ENCODE results near the gene ZFYVE19. TPM values are rescaled to one million over a fixed set of nuclear protein-coding genes. Genes with fewer than 3 reads are reported as not detected.
A peak's percentile ranks its signal among the peaks of the same experiment; 100 is the strongest.

The ZFYVE19 gene
- total and polyA plus RNA-seq, 2 of the 13 experiments (the other 11 are each of a cell fraction or from before 2014, with no cell fraction given): 23.3 to 44.0 TPM

- TF ChIP-seq SMARCE1 (IDR thresholded peaks at IDR 0.05; ENCODE audit: borderline replicate concordance) (no peak), ZNF652 (CRISPR knock-in tag; IDR thresholded peaks at IDR 0.05; ENCODE audit: borderline replicate concordance, low read depth) (no peak), TBP (CRISPR knock-in tag; IDR thresholded peaks at IDR 0.05) (no peak)
These were observed 50.9 kb downstream of the ZFYVE19 start (continued) for GRCh38 chr15:40857601-40858341.

- no peaks in the 10 kb centered on the region for H4K20me1 ChIP-seq (ENCODE audit: insufficient read depth, low read length)
- TF ChIP-seq NAIF1 (CRISPR knock-in tag; IDR thresholded peaks at IDR 0.05; ENCODE audit: borderline replicate concordance) (no peak), DPF2 (CRISPR knock-in tag; IDR thresholded peaks at IDR 0.05; ENCODE audit: borderline replicate concordance, low read depth) (0 out of 2 replicates have a peak, but pooled peaks have one; percentile 9), AGO1 (IDR thresholded peaks at IDR 0.05; ENCODE audit: low read depth, low read length, poor library complexity, severe bottlenecking) (no peak), RXRA (CRISPR knock-in tag; IDR thresholded peaks at IDR 0.05) (no peak), ZNF567 (CRISPR knock-in tag; IDR thresholded peaks at IDR 0.05; ENCODE audit: borderline replicate concordance) (no peak), EED (CRISPR knock-in tag; IDR thresholded peaks at IDR 0.05) (no peak), ZNF737 (CRISPR knock-in tag; IDR thresholded peaks at IDR 0.05; ENCODE audit: borderline replicate concordance) (no peak), ZMAT5 (CRISPR knock-in tag; IDR thresholded peaks at IDR 0.05; ENCODE audit: borderline replicate concordance, low read depth) (no peak), ZNF777 (CRISPR knock-in tag; IDR thresholded peaks at IDR 0.05) (no peak), NFE2 (CRISPR knock-in tag; IDR thresholded peaks at IDR 0.05) (no peak), ZNF234 (CRISPR knock-in tag; conservative IDR thresholded peaks at IDR 0.05) (no peak), ZNF781 (CRISPR knock-in tag; IDR thresholded peaks at IDR 0.05; ENCODE audit: borderline replicate concordance, not compliant biosample characterization) (peak; percentile 31), HNF4G (IDR thresholded peaks at IDR 0.05; ENCODE audit: borderline replicate concordance, low read depth, low read length) (no peak), HNF4G (CRISPR knock-in tag; IDR thresholded peaks at IDR 0.05; ENCODE audit: borderline replicate concordance, low read depth) (no peak), HNRNPH1 (optimal IDR thresholded peaks at IDR 0.05; ENCODE audit: low read depth, low read length) (no peak)
- DNase-seq (ENCODE audit: low spot score) (no peak), FAIRE-seq (no peak), ATAC-seq (peak; percentile 3; the same call in 2 of the 3 replicates)
- H3K79me2 ChIP-seq (ENCODE audit: insufficient read depth, low read length): no peaks in the 10 kb centered on the region
- in situ Hi-C loops (cut with HindIII; ENCODE audit: extremely low pct_ligation_motif_present, low pct_unique_long_range_greater_than_20kb) (loop anchor here (5.0 kb wide), 1 partner anchor 34 kb away; the partner anchor contains the start of gene VPS18), intact Hi-C loops (cut with micrococcal nuclease; ENCODE audit: unreplicated experiment) (loop anchor here (1.0 kb wide), 1 partner anchor 34 kb away; no protein-coding TSS in a partner anchor)
- no peak overlapping the region for H3K9ac ChIP-seq (ENCODE audit: insufficient read depth, low read depth, low read length)
- H3K27ac ChIP-seq (ENCODE audit: extremely low read length, insufficient read depth, low read length): no peak overlapping the region
- H3K9me3 ChIP-seq (ENCODE audit: low read length): no peaks in the 10 kb centered on the region
- H3K4me2 ChIP-seq (ENCODE audit: low read depth, low read length): peak overlapping the region; percentile 88
- no peaks in the 10 kb centered on the region for H3K36me3 ChIP-seq (replicated peaks in 1 of 2; ENCODE audit: control insufficient read depth in 1 of 2, insufficient read depth in 2 of 2, low read length in 2 of 2)
- ChIA-PET CTCF (ENCODE audit: low intra/inter-chr PET ratio, low total read pairs) (interaction anchor here (0.8 to 3.8 kb wide), 3 partner anchors 15 to 35 kb away, joined by 3 to 80 read pairs (median 3); partner anchors contain the start of genes RHOV and VPS18), POLR2A (interaction anchor here (0.7 to 3.1 kb wide), 10 partner anchors 8 to 55 kb away, joined by 3 to 40 read pairs (median 4); partner anchors contain the start of genes DNAJC17, VPS18 and ZFYVE19)
- peaks cover 71% of the 10 kb centered on the region for H3K4me1 ChIP-seq (ENCODE audit: insufficient read depth, low read length)
- H3K4me3 ChIP-seq (replicated peaks in 1 of 3; ENCODE audit: insufficient read depth in 1 of 3, low read depth in 2 of 3, low read length in 3 of 3): peak overlapping the region in 1 of 3 experiments; percentile 65; a peak in 1 of 6 replicates
- BruUV-seq (replicated peaks): no TSS peak
- H3K27me3 ChIP-seq (ENCODE audit: control insufficient read depth in 1 of 2, insufficient read depth in 2 of 2, low read length in 2 of 2): no peaks in the 10 kb centered on the region
- H2AFZ ChIP-seq (ENCODE audit: low read length): no peak overlapping the region
- 26% methylated on average over 7 of the region's 10 CpGs for whole genome bisulfite sequencing (ENCODE audit: low lambda C conversion rate)
These were observed 51.8 kb downstream of the ZFYVE19 start for GRCh38 chr15:40858706-40859105.

Data from HepG2 (cell line).